ENCODE data around the gene C9orf78.

C9orf78 gene, protein sequence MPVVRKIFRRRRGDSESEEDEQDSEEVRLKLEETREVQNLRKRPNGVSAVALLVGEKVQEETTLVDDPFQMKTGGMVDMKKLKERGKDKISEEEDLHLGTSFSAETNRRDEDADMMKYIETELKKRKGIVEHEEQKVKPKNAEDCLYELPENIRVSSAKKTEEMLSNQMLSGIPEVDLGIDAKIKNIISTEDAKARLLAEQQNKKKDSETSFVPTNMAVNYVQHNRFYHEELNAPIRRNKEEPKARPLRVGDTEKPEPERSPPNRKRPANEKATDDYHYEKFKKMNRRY

DNA sequence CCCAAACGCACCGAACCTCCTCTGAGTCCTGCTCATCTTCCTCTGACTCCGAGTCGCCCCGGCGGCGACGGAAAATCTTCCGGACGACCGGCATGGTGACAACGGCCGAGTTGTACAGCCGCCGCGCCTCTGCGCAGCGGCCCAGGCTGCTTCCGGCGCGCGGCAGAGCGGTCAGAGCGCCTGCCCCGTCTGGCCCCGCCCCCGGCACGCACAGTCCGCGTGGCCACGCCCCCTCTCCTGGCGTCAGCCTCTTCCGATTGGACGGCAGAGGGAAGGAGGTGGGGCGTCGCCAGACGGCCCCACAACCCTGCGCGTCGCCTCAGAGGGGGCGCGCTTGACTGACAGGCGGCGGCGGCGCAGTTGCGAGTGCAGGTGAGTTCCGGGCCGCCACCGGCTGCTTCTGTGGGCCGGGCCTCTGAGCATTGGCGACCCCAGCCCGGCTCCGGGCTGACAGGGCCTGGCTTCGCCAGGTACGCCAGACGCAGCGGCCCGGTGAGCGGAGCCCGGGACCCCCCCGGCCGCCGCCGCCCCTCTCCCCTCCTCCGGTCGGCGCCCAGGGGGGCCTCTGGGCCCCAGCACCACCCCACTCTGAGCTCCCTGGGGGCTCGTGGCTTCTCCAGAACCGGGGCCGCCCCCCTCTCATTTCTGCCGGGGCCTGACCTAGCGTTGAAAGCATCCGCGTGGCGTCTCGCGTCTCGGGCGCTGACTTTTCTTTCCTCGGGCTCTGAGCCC is at the start of gene C9orf78, which contains the start of gene USP20:
Gene C9orf78, minus strand, starts transcription at position 148 of the 732 bp plus-strand sequence. Its CDS starts 54 bp downstream, at position 94.
Gene USP20, plus strand, starts transcription at position 331 of the 732 bp plus-strand sequence. CDS start 17,098 bp downstream, outside the sequence.
- DNase-seq (ENCODE audit: extremely low read depth in 1 of 2, low read depth in 1 of 2): peak; percentile 89 to 93

DNA sequence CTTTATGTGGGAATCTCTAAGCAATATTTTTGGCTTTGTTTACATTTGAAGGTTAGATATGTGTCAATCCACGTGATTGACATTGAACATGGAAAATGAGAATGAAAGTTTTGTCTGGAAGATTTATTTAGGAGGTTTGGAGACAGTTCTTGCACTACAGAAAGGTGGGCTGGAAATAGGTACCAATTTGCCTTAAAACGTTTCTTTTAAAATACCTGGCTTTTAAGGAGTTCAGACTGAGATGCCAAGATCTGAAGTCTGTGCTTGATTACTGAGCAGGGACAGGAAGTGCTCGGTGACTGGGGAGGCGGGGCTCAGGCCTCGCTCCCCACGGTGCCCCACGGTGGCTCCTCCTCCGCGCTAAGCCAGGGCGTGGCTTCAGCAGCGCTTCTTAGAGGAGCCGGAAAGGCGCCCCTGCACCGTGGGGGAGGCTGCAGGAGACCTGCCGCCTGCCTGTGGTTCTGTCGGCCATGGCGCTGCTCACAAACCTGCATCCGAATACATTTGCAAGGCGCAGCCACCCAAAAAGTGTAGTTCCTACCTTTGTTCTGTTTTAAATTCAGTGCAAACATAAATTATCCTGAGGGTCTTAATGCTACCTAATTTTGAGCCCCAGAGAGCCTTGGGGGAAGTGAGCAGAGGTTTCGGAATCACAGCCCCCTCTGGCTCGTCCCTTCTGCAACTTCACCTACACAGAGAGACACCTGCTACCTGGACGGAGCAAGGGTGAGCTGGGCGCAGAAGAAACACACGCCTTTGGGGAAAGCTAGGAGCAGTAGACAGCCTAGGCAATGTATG is 49.3 kb upstream of the C9orf78 start:
- DNase-seq (ENCODE audit: extremely low read depth in 1 of 2, low read depth in 1 of 2): peak; percentile 94 to 95

DNA sequence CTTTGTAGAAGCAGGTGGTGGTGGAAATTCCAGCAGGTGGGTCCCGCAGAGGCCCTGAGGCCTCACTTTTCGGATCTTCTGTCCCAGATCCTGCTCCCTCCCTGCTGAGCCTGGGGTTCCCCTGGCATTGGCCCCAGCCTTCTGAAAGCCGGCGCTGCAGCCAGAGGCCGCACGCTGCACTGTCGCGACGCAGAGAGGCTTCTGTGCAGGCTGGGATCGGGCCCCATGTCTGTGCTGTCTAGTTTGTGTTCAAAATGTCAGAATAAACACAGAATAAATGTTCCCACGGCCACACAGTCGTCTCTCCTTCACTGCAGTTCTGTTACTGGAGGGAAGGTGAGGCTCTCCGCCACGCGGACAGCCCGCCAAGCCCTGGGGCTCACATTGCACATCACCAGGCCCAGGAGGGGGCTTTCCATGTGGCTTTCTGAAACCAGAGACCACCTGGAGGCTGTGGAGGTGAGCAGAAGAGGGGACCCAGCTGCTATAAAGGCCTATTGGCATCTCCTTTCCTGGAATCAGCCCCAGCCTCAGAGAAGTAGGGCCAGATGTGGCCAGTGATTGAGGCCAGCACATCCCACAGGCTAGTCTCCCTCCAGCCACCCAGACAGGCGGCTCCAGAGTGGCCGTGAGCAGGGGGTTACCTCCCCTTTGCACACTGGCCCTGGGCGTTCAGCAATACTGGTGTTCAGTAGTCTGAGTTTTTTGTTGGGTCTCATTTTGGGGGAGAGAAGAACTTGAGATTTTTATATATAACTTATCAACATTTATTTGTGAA is 46.7 kb upstream of the C9orf78 start:
- DNase-seq (ENCODE audit: extremely low read depth in 1 of 2, low read depth in 1 of 2): no peak

- no peak for DNase-seq (ENCODE audit: extremely low read depth in 1 of 2, low read depth in 1 of 2)
These were observed 45.8 kb upstream of the C9orf78 start for GRCh38 chr9:129880654-129881546.

- DNase-seq (ENCODE audit: extremely low read depth in 1 of 2, low read depth in 1 of 2): no peak
These were observed 45.0 kb upstream of the C9orf78 start for GRCh38 chr9:129879991-129880653.

DNA sequence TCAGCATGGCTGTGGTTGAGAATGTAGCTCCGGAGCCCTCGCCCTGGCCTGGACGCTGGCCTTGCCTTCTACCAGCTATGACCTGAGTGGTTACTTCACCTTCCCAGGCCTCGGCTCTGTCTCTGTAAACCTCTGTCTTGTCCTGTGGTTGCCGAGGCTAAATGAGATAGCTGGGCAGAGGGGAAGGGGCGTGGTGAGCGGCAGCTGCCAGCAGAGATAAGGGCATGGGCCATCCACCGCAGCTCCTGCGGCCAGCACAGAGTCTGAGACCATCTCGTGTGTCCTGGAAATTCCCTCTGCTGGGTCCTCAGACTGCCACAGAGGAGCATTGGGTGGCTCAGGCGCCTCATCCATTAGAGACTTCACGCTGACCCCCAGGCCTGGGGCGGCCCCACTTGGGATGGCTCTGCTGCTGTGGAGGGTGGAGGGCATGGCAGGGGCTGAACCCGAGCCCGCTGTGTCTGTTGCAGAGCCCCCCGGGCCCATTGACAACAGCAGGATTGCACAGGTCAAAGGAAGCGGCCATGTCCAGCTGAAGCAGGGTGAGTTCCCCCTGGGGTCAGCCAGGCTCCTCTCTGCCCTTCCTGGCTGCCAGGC is 44.1 kb upstream of the C9orf78 start:
- no peak for DNase-seq (ENCODE audit: extremely low read depth in 1 of 2, low read depth in 1 of 2)

DNA sequence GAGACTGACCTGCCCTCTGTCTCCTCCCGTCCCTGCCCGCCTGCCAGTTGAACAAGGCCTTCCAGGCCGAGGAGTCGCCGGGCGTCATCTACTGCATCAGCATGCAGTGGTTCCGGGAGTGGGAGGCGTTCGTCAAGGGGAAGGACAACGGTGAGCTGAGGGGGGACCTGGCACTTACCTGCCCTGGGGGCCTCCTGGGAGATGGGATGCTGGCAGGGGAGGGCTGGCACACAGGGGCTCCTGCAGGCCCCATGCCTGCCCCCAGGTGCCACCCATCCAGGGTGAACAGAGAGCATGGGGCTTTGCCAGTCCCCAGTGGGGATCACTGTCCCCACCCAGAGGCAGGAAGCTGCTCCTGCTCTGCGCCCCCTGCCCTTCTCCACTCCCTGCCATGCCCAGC is 43.2 kb upstream of the C9orf78 start:
- no peak for DNase-seq (ENCODE audit: extremely low read depth in 1 of 2, low read depth in 1 of 2)

DNA sequence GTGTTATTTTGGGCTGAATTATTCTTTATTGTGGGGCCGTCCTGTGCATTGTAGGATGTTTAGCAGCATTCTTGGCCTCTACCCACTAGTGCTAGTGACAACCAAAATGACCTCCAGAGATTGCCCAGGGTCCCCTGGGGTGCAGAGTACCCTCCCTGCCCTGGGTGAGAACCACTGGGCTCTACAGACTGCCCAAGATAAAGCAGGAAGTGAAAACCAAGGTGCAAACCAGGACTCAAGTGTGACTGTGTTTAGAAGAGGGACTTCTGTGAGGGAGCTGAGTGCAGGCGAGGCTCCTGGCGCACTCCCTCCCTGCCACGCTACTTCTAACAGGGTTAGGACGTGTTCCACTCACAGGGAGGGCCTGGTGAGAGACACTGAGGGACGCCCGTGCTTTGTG is 41.7 kb upstream of the C9orf78 start:
- no peak for DNase-seq (ENCODE audit: extremely low read depth in 1 of 2, low read depth in 1 of 2)

GRCh38 chr9:129875687-129876395 is 40.8 kb upstream of the C9orf78 start:
- DNase-seq (ENCODE audit: extremely low read depth in 1 of 2, low read depth in 1 of 2): no peak

- no peak for DNase-seq (ENCODE audit: extremely low read depth in 1 of 2, low read depth in 1 of 2)
These were observed 40.1 kb upstream of the C9orf78 start for GRCh38 chr9:129875181-129875611.

DNA sequence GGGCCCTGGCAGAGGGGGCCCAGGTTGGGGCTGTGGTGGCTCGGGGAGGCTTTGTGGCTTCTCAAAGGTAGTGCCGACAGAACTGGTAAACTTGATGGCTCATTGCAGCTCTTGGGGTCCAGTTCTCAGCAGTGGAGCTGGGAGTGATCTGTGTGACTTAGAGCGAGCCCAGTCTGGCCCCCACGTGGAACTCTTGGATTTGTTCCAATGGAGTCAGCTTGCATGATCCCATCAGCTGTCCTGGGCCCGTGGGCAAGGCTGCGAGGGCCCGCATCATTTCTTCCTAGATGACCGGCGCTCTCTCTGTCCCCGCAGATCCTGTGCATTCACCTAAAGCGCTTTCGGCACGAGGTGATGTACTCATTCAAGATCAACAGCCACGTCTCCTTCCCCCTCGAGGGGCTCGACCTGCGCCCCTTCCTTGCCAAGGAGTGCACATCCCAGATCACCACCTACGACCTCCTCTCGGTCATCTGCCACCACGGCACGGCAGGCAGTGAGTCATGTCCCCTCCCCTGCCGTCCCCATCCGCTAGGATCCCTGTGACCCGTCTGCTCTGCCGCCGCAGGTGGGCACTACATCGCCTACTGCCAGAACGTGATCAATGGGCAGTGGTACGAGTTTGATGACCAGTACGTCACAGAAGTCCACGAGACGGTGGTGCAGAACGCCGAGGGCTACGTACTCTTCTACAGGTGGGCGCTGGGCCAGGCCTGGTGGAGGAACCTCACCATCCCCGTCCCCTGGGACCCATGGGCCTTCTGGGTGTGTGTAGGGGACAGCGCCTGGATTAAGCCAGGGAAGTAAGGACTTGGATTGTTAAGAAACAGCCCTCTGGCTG is 39.4 kb upstream of the C9orf78 start:
- DNase-seq (ENCODE audit: extremely low read depth in 1 of 2, low read depth in 1 of 2): no peak

GRCh38 chr9:129873563-129874190 is 38.6 kb upstream of the C9orf78 start:
- no peak for DNase-seq (ENCODE audit: extremely low read depth in 1 of 2, low read depth in 1 of 2)

- no peak for DNase-seq (ENCODE audit: extremely low read depth in 1 of 2, low read depth in 1 of 2)
These were observed 36.0 kb upstream of the C9orf78 start for GRCh38 chr9:129871046-129871445.

DNA sequence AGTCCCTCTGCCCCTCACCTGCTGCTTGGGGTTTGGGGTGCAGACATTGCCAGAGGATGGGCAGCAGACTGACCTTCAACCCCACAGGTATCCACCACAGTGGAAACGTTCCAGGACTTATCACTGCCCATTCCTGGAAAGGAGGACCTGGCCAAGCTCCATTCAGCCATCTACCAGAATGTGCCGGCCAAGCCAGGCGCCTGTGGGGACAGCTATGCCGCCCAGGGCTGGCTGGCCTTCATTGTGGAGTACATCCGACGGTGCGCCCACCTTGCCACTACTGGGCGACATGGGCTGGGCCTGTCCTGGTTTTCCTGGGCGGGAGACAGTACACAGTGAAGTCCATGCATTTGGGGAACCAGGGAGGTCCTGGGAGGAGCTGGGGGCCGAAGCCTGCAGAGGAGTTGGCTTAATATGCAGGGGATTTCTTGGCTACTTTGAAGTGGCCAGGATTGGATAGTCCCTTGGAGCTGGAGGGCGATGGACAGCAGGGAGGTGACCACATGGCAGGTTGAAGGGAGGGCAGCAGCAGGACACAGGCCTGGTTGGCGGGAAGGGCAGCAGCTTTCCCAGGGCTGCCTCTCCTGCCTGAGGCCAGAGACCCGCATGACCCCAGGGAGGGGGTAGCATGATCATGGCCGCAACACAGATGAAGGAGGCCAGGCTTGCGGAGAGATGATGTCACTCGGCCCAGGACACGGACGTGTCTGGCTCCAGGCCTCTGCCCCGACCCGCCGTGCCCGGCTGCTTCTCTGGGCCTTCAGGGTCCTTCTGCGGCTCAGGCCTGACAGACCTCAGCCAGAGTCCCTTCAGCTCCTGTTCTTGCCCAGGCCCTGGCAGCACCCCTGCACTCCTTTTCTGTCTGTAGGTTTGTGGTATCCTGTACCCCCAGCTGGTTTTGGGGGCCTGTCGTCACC is 34.8 kb upstream of the C9orf78 start:
- no peak for DNase-seq (ENCODE audit: extremely low read depth in 1 of 2, low read depth in 1 of 2)

DNA sequence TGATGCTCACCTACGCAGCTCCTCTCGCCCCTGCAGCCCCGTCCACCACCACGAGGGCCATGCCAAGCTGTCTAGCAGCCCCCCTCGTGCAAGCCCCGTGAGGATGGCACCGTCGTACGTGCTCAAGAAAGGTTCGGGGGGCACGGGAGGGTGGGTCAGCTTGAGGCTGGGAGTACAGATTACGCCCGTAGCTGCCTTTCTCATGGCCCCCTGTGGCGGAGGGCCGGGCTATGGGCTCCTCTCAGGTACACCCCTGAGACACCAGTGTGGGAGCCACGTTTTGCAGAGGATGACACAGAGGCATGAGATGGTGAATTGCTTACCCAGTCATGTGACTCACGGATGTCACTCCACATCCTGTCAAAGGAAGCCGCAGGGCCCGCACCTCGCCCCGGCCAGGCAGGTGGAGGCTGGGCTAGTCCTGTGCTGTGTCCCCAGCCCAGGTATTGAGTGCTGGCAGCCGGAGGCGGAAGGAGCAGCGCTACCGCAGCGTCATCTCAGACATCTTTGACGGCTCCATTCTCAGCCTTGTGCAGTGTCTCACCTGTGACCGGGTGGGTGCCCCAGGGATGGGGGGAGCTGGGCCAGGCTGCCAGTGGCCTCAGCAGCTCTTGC is 33.9 kb upstream of the C9orf78 start:
- DNase-seq (ENCODE audit: extremely low read depth in 1 of 2, low read depth in 1 of 2): peak; percentile 73 to 85
